SK-N-SH treated with all-trans-retinoic acid at 6 μM for 48 hours (cell line): ENCODE measurements around the gene ZMIZ1.

Experiments
- PATZ1 ChIP-seq: fragments of 250-450 bp; sonication (Bioruptor Pico); IDR thresholded peaks from 2 replicates; pipeline ENCODE4 v1.8.0; 2020; ENCODE audit warnings: mild to moderate bottlenecking, moderate library complexity, borderline replicate concordance
- TF ChIP-seq, protein P1 (sequence below): fragments of 250-450 bp; sonication (Bioruptor Pico); IDR thresholded peaks from 2 replicates; pipeline ENCODE4 v1.5.1; 2020; ENCODE audit warnings: low read depth, mild to moderate bottlenecking, moderate library complexity

- no peak for TF ChIP-seq PATZ1 (CRISPR knock-in tag)
- TF ChIP-seq, protein P1, sequence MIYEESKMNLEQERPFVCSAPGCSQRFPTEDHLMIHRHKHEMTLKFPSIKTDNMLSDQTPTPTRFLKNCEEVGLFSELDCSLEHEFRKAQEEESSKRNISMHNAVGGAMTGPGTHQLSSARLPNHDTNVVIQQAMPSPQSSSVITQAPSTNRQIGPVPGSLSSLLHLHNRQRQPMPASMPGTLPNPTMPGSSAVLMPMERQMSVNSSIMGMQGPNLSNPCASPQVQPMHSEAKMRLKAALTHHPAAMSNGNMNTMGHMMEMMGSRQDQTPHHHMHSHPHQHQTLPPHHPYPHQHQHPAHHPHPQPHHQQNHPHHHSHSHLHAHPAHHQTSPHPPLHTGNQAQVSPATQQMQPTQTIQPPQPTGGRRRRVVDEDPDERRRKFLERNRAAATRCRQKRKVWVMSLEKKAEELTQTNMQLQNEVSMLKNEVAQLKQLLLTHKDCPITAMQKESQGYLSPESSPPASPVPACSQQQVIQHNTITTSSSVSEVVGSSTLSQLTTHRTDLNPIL (CRISPR knock-in tag), result no peak
These were observed at the start of gene ZMIZ1 for GRCh38 chr10:79068562-79069324.
